Hepatocyte (in vitro differentiated cells): ENCODE results near the gene PTPN5. TPM values are rescaled to one million over a fixed set of nuclear protein-coding genes. Genes with fewer than 3 reads are reported as not detected.

Experiments used
- DNase-seq: peaks from one replicate; pipeline ENCODE4 v3.0.0-alpha.2; 2016; ENCODE audit warnings: low spot score
- H2AFZ ChIP-seq: fragments of 200-600 bp; sonication (generic); 2 replicates; pipeline ENCODE4 v1.6.0; 2016; ENCODE audit warnings: antibody characterized with exemption, mild to moderate bottlenecking
- H3K27ac ChIP-seq: fragments of 200-600 bp; sonication (generic); 2 replicates; pipeline ENCODE4 v1.5.1; 2016; ENCODE audit warnings: mild to moderate bottlenecking
- H3K27me3 ChIP-seq: fragments of 200-600 bp; sonication (generic); 2 replicates; pipeline ENCODE4 v1.6.1; 2016
- H3K36me3 ChIP-seq: fragments of 200-600 bp; sonication (generic); replicated peaks from 2 replicates; pipeline ENCODE4 v1.5.1; 2016; ENCODE audit warnings: low read depth; ENCODE audit not compliant: insufficient read depth
- H3K4me1 ChIP-seq: fragments of 200-600 bp; sonication (generic); 2 replicates; pipeline ENCODE4 v1.5.1; 2016; ENCODE audit warnings: mild to moderate bottlenecking, moderate library complexity; ENCODE audit not compliant: insufficient read depth
- H3K4me2 ChIP-seq: fragments of 200-600 bp; sonication (generic); 2 replicates; pipeline ENCODE4 v1.6.0; 2016
- H3K4me3 ChIP-seq: fragments of 200-600 bp; sonication (generic); 2 replicates; pipeline ENCODE4 v1.5.1; 2016; ENCODE audit warnings: mild to moderate bottlenecking
- H3K79me2 ChIP-seq: fragments of 200-600 bp; sonication (generic); 2 replicates; pipeline ENCODE4 v1.6.0; 2017; ENCODE audit warnings: mild to moderate bottlenecking
- H3K9me2 ChIP-seq: fragments of 200-600 bp; sonication (generic); replicated peaks from 2 replicates; pipeline ENCODE4 v1.6.0; 2017; ENCODE audit warnings: mild to moderate bottlenecking; ENCODE audit not compliant: insufficient read depth
- H3K9me3 ChIP-seq: fragments of 200-600 bp; sonication (generic); 2 replicates; pipeline ENCODE4 v1.5.1; 2016; ENCODE audit warnings: low read depth, mild to moderate bottlenecking
- H4K20me1 ChIP-seq: fragments of 200-600 bp; sonication (generic); 2 replicates; pipeline ENCODE4 v1.6.0; 2016; ENCODE audit warnings: mild to moderate bottlenecking; ENCODE audit not compliant: insufficient read depth, poor library complexity, severe bottlenecking
- EZH2 ChIP-seq: fragments of 200-600 bp; sonication (generic); IDR thresholded peaks from 2 replicates; pipeline ENCODE4 v1.6.1; 2016; ENCODE audit warnings: antibody characterized with exemption, mild to moderate bottlenecking, borderline replicate concordance
- EZH2phosphoT487 ChIP-seq: fragments of 200-600 bp; sonication (generic); IDR thresholded peaks from one replicate; pipeline ENCODE4 v1.6.1; 2018; ENCODE audit warnings: antibody characterized with exemption, mild to moderate bottlenecking, low read depth, moderate library complexity; ENCODE audit not compliant: unreplicated experiment, severe bottlenecking
- WGBS: methylation state at CpG from one replicate; pipeline ENCODE4 v1.1.6; 2016; ENCODE audit warnings: low lambda C conversion rate; ENCODE audit errors: missing lambda C conversion rate; 5-methylcytosine and 5-hydroxymethylcytosine counted together
- polyA plus RNA-seq: library from polyadenylated mRNA; unstranded; fragments of >200 nt; fragmentation: Nextera tagmentation; extraction: Ambion mirVana; gene quantifications from 2 replicates; pipeline ENCODE4 v1.2.1, GENCODE V29; 2016
- total RNA-seq: library from RNA; depleted of rRNA; stranded (reverse); fragments of >200 nt; gene quantifications from 2 replicates; pipeline ENCODE4 v1.2.3, GENCODE V29; 2014
- TF ChIP-seq, protein P1 (sequence below): fragments of 200-600 bp; sonication (generic); IDR thresholded peaks from 2 replicates; pipeline ENCODE4 v1.5.1; 2016; ENCODE audit warnings: antibody characterized with exemption, mild to moderate bottlenecking; ENCODE audit not compliant: poor library complexity

The PTPN5 gene
- total and polyA plus RNA-seq, 2 experiments from 2014 or later = 0.22 to 0.90 TPM

DNA sequence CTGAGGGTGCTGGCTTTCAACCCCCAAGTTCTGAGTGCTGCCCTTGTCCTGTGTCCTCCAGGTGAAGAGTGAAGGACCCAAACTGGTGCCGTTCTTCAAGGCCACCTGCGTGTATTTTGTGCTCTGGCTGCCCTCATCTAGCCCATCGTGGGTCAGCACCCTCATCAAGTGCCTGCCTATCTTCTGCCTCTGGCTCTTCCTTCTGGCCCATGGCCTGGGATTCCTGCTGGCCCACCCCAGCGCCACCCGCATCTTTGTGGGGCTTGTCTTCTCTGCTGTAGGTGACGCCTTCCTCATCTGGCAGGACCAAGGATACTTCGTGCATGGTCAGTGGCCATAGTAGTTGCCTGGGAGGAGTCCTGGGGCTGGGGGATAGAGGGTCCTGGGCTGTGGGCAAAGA lies 90.7 kb downstream of the PTPN5 start:
- no peak overlapping the region for H3K4me3 ChIP-seq
- H3K9me3 ChIP-seq = no peaks in the 10 kb centered on the region
- DNase-seq = no peak
- no peak overlapping the region for H2AFZ ChIP-seq
- TF ChIP-seq EZH2 (no peak), EZH2phosphoT487 (no peak)
- TF ChIP-seq, protein P1, sequence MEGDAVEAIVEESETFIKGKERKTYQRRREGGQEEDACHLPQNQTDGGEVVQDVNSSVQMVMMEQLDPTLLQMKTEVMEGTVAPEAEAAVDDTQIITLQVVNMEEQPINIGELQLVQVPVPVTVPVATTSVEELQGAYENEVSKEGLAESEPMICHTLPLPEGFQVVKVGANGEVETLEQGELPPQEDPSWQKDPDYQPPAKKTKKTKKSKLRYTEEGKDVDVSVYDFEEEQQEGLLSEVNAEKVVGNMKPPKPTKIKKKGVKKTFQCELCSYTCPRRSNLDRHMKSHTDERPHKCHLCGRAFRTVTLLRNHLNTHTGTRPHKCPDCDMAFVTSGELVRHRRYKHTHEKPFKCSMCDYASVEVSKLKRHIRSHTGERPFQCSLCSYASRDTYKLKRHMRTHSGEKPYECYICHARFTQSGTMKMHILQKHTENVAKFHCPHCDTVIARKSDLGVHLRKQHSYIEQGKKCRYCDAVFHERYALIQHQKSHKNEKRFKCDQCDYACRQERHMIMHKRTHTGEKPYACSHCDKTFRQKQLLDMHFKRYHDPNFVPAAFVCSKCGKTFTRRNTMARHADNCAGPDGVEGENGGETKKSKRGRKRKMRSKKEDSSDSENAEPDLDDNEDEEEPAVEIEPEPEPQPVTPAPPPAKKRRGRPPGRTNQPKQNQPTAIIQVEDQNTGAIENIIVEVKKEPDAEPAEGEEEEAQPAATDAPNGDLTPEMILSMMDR = no peak
- H4K20me1 ChIP-seq = no peaks in the 10 kb centered on the region
- H3K4me2 ChIP-seq = no peak overlapping the region
- H3K4me1 ChIP-seq = peaks cover 5% of the 10 kb centered on the region
- H3K27ac ChIP-seq = no peak overlapping the region
- WGBS = 97% methylated on average over 7 of the region's 7 CpGs
- H3K9me2 ChIP-seq = no peaks in the 10 kb centered on the region
- H3K36me3 ChIP-seq = no peaks in the 10 kb centered on the region
- no peaks in the 10 kb centered on the region for H3K79me2 ChIP-seq
- no peaks in the 10 kb centered on the region for H3K27me3 ChIP-seq

GRCh38 chr11:18700375-18700774 lies 91.2 kb downstream of the PTPN5 start:
- H4K20me1 ChIP-seq = no peaks in the 10 kb centered on the region
- H3K4me1 ChIP-seq = peaks cover 5% of the 10 kb centered on the region
- H3K9me3 ChIP-seq = no peaks in the 10 kb centered on the region
- no peaks in the 10 kb centered on the region for H3K36me3 ChIP-seq
- H3K27me3 ChIP-seq = no peaks in the 10 kb centered on the region
- H3K9me2 ChIP-seq = no peaks in the 10 kb centered on the region
- no peak overlapping the region for H3K27ac ChIP-seq
- H3K4me3 ChIP-seq = no peak overlapping the region
- WGBS = 61% methylated on average over 1 of the region's 1 CpG
- no peak for TF ChIP-seq EZH2phosphoT487
- no peak for TF ChIP-seq EZH2
- TF ChIP-seq, protein P1 = no peak
- DNase-seq = no peak
- peak overlapping the region; percentile 84 for H3K4me2 ChIP-seq
- H2AFZ ChIP-seq = no peak overlapping the region
- H3K79me2 ChIP-seq = no peaks in the 10 kb centered on the region

GRCh38 chr11:18699848-18700261 lies 91.7 kb downstream of the PTPN5 start:
- TF ChIP-seq, protein P1 = no peak
- no peak for TF ChIP-seq EZH2phosphoT487
- no peak for TF ChIP-seq EZH2
- Histone ChIP-seq H3K4me3 (no peak overlapping the region), H3K27ac (no peak overlapping the region), H3K27me3 (no peaks in the 10 kb centered on the region), H3K4me1 (peaks cover 5% of the 10 kb centered on the region), H3K79me2 (no peaks in the 10 kb centered on the region), H3K36me3 (no peaks in the 10 kb centered on the region), H3K9me2 (no peaks in the 10 kb centered on the region), H4K20me1 (no peaks in the 10 kb centered on the region), H3K4me2 (peak overlapping the region; percentile 84), H3K9me3 (no peaks in the 10 kb centered on the region), H2AFZ (peak overlapping the region; percentile 59)
- 65% methylated on average over 3 of the region's 3 CpGs for WGBS
- no peak for DNase-seq

DNA sequence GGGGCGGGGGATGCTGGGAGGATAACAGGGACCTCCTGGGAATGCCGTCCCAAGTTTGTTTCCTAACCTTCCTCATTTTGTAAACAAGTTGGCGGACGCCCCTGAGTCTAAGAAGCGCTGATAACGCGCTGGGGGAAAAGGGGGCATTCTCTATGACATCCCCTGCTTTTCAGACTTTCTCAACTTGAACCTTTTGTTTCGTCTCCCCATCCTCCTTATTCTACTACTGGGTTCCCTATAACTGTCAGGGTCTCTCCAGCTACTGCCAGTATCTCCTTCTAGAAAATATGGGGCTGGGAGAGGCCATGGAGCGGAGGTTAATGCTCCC lies 92.4 kb downstream of the PTPN5 start:
- peaks cover 5% of the 10 kb centered on the region for H3K4me1 ChIP-seq
- H2AFZ ChIP-seq = peak overlapping the region; percentile 59
- no peaks in the 10 kb centered on the region for H4K20me1 ChIP-seq
- no peaks in the 10 kb centered on the region for H3K9me2 ChIP-seq
- WGBS = 10% methylated on average over 9 of the region's 9 CpGs
- H3K27ac ChIP-seq = peak overlapping the region; percentile 67
- TF ChIP-seq EZH2 = no peak
- TF ChIP-seq EZH2phosphoT487 = no peak
- TF ChIP-seq, protein P1 = no peak
- H3K36me3 ChIP-seq = no peaks in the 10 kb centered on the region
- peak overlapping the region; percentile 98 for H3K4me3 ChIP-seq
- no peaks in the 10 kb centered on the region for H3K27me3 ChIP-seq
- no peaks in the 10 kb centered on the region for H3K79me2 ChIP-seq
- peak overlapping the region; percentile 84 for H3K4me2 ChIP-seq
- no peaks in the 10 kb centered on the region for H3K9me3 ChIP-seq
- DNase-seq = no peak
